ENCODE measurements around the gene CKAP5. TPM values are rescaled to one million over a fixed set of nuclear protein-coding genes. Genes with fewer than 3 reads are reported as not detected.

CKAP5 gene
- total RNA-seq, 2 experiments from 2014 or later = 161 to 243 TPM

GRCh38 chr11:46759196-46759595 is 86.9 kb downstream of the CKAP5 start:
- no TSS peak for BruUV-seq (replicated peaks)
- TF ChIP-seq, protein P1, sequence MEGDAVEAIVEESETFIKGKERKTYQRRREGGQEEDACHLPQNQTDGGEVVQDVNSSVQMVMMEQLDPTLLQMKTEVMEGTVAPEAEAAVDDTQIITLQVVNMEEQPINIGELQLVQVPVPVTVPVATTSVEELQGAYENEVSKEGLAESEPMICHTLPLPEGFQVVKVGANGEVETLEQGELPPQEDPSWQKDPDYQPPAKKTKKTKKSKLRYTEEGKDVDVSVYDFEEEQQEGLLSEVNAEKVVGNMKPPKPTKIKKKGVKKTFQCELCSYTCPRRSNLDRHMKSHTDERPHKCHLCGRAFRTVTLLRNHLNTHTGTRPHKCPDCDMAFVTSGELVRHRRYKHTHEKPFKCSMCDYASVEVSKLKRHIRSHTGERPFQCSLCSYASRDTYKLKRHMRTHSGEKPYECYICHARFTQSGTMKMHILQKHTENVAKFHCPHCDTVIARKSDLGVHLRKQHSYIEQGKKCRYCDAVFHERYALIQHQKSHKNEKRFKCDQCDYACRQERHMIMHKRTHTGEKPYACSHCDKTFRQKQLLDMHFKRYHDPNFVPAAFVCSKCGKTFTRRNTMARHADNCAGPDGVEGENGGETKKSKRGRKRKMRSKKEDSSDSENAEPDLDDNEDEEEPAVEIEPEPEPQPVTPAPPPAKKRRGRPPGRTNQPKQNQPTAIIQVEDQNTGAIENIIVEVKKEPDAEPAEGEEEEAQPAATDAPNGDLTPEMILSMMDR (conservative IDR thresholded peaks at IDR 0.05; ENCODE audit: low read length) = no peak
- no peak for TF ChIP-seq EZH2phosphoT487 (IDR thresholded peaks at IDR 0.05; ENCODE audit: borderline replicate concordance, low read depth, low read length)
- no peak for DNase-seq (ENCODE audit: low spot score)
- Histone ChIP-seq H4K20me1 (ENCODE audit: insufficient read depth, low read length) (no peaks in the 10 kb centered on the region), H3K4me3 (ENCODE audit: low read depth, low read length, poor library complexity, severe bottlenecking) (no peak overlapping the region), H3K9me3 (ENCODE audit: low read length) (no peaks in the 10 kb centered on the region), H2AFZ (ENCODE audit: low read length) (no peak overlapping the region), H3K9me2 (ENCODE audit: insufficient read depth, low read length) (no peaks in the 10 kb centered on the region), H3K4me1 (ENCODE audit: insufficient read depth, low read length, poor library complexity, severe bottlenecking) (no peaks in the 10 kb centered on the region), H3K4me2 (ENCODE audit: low read length) (no peak overlapping the region), H3K79me2 (ENCODE audit: insufficient read depth, low read depth, low read length) (no peaks in the 10 kb centered on the region), H3K36me3 (ENCODE audit: insufficient read depth, low read length) (peaks cover 96% of the 10 kb centered on the region), H3K27ac (ENCODE audit: low read depth, low read length, poor library complexity, severe bottlenecking) (no peak overlapping the region)
- intact Hi-C loops (cut with micrococcal nuclease; ENCODE audit: unreplicated experiment) = no loop called here
- CTCF ChIA-PET (ENCODE audit: unreplicated experiment) = no interaction called here
- POLR2A ChIA-PET = interaction anchor here (3.9 kb wide), 1 partner anchor 8 kb away, joined by 14 read pairs; no protein-coding TSS in a partner anchor

DNA sequence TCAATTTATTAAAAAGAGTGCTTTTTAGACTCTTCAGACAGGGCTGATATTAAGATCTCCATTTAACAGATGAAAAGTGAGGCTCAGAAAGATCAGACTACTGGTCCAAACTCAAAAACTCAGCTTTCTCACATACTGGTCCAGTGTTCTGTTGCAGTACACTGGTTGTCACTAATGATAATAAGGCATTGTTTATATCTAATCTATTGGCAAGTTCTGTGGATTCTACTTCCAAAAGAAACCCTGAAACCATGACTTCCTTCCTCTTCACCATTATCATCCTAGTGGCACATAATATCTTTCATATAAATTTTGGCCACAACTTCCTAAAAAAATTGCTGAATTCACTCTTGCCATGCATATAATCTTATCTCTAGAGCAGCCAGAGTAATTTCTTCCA is 90.1 kb downstream of the CKAP5 start:
- H3K36me3 ChIP-seq (ENCODE audit: insufficient read depth, low read length) = peaks cover 93% of the 10 kb centered on the region
- no peaks in the 10 kb centered on the region for H3K79me2 ChIP-seq (ENCODE audit: insufficient read depth, low read depth, low read length)
- TF ChIP-seq, protein P1 (conservative IDR thresholded peaks at IDR 0.05; ENCODE audit: low read length) = no peak
- TF ChIP-seq EZH2phosphoT487 (IDR thresholded peaks at IDR 0.05; ENCODE audit: borderline replicate concordance, low read depth, low read length) = no peak
- no peak overlapping the region for H2AFZ ChIP-seq (ENCODE audit: low read length)
- H3K9me3 ChIP-seq (ENCODE audit: low read length) = no peaks in the 10 kb centered on the region
- H3K27ac ChIP-seq (ENCODE audit: low read depth, low read length, poor library complexity, severe bottlenecking) = no peak overlapping the region
- POLR2A ChIA-PET = no interaction called here
- BruUV-seq (replicated peaks) = no TSS peak
- CTCF ChIA-PET (ENCODE audit: unreplicated experiment) = no interaction called here
- intact Hi-C loops (cut with micrococcal nuclease; ENCODE audit: unreplicated experiment) = no loop called here
- no peaks in the 10 kb centered on the region for H3K9me2 ChIP-seq (ENCODE audit: insufficient read depth, low read length)
- H4K20me1 ChIP-seq (ENCODE audit: insufficient read depth, low read length) = no peaks in the 10 kb centered on the region
- H3K4me1 ChIP-seq (ENCODE audit: insufficient read depth, low read length, poor library complexity, severe bottlenecking) = no peaks in the 10 kb centered on the region
- DNase-seq (ENCODE audit: low spot score) = no peak
- no peak overlapping the region for H3K4me2 ChIP-seq (ENCODE audit: low read length)
- no peak overlapping the region for H3K4me3 ChIP-seq (ENCODE audit: low read depth, low read length, poor library complexity, severe bottlenecking)

DNA sequence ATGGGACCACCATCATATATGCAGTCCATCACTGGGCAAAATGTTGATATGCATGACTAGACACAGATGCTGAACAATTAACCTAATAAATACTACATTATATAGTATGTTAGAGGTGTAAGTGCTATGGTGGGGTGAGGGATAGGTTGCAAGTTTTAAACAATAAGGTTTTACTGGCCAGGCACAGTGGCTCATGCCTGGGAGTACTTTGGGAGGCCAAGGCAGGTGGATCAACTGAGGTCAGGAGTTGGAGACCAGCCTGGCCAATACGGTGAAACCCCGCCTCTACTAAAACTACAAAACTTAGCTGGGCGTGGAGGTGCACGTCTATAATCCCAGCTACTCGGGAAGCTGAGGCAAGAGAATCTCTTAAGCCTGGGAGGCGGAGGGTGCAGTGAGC is 98.9 kb downstream of the CKAP5 start:
- BruUV-seq (replicated peaks) = no TSS peak
- no peak overlapping the region for H2AFZ ChIP-seq (ENCODE audit: low read length)
- H3K9me2 ChIP-seq (ENCODE audit: insufficient read depth, low read length) = no peaks in the 10 kb centered on the region
- ChIA-PET CTCF (ENCODE audit: unreplicated experiment) (no interaction called here), POLR2A (interaction anchor here (0.8 to 0.9 kb wide), 2 partner anchors 7 to 11 kb away, joined by 3 to 6 read pairs; no protein-coding TSS in a partner anchor)
- no peaks in the 10 kb centered on the region for H3K4me1 ChIP-seq (ENCODE audit: insufficient read depth, low read length, poor library complexity, severe bottlenecking)
- no peaks in the 10 kb centered on the region for H4K20me1 ChIP-seq (ENCODE audit: insufficient read depth, low read length)
- H3K4me2 ChIP-seq (ENCODE audit: low read length) = no peak overlapping the region
- intact Hi-C loops (cut with micrococcal nuclease; ENCODE audit: unreplicated experiment) = loop anchor here (5.0 kb wide), 1 partner anchor 40 kb away; no protein-coding TSS in a partner anchor
- no peak overlapping the region for H3K4me3 ChIP-seq (ENCODE audit: low read depth, low read length, poor library complexity, severe bottlenecking)
- H3K36me3 ChIP-seq (ENCODE audit: insufficient read depth, low read length) = peaks cover 92% of the 10 kb centered on the region
- H3K79me2 ChIP-seq (ENCODE audit: insufficient read depth, low read depth, low read length) = no peaks in the 10 kb centered on the region
- TF ChIP-seq, protein P1 (conservative IDR thresholded peaks at IDR 0.05; ENCODE audit: low read length) = no peak
- TF ChIP-seq EZH2phosphoT487 (IDR thresholded peaks at IDR 0.05; ENCODE audit: borderline replicate concordance, low read depth, low read length) = no peak
- DNase-seq (ENCODE audit: low spot score) = no peak
- no peaks in the 10 kb centered on the region for H3K9me3 ChIP-seq (ENCODE audit: low read length)
- no peak overlapping the region for H3K27ac ChIP-seq (ENCODE audit: low read depth, low read length, poor library complexity, severe bottlenecking)
